ENCODE results near the gene CCDC174. TPM values are rescaled to one million over a fixed set of nuclear protein-coding genes. Genes with fewer than 3 reads are reported as not detected.

CCDC174 gene
- total RNA-seq, 2 donors from 2014 or later: 18.7 to 20.1 TPM

DNA sequence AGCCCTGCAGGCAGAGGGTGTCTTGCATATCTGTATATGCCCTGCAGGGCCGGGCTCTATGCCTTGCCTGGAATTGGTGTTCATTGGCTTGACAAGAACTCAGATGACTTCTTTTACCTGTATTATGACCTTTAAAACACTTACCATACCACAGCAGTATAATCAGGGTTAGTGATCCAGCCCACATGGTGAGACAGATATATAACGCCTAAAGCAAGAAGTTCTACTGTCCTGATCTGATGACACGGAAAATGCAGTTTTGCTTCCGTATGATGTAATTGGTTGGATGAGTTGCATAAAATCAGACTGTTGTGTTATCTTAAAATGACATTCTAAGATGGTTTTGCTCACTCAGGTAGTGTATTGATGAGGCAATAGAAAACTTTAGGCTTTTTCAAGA lies 9.4 kb downstream of the CCDC174 start:
- no peak for TF ChIP-seq CTCF (conservative IDR thresholded peaks at IDR 0.05)
- DNase-seq: no peak
- 94 to 100% methylated on average over 4 of the region's 4 CpGs for WGBS, 2 experiments (ENCODE audit: insufficient coverage in 1 of 2, insufficient read length in 1 of 2)
- Mint-ChIP-seq H3K9me3 (no peaks in the 10 kb centered on the region), H3K4me3 (no peak overlapping the region), H3K36me3 (ENCODE audit: low read depth) (peaks cover 78% of the 10 kb centered on the region), H3K27ac (no peak overlapping the region), H3K27me3 (ENCODE audit: insufficient read depth) (no peaks in the 10 kb centered on the region), H3K4me1 (peaks cover 26% of the 10 kb centered on the region)
- Histone ChIP-seq H3K4me3 (ENCODE audit: low read length) (no peak overlapping the region), H3K36me3 (ENCODE audit: control insufficient read depth, insufficient read depth, low read length) (peaks cover 88% of the 10 kb centered on the region), H3K9me3 (ENCODE audit: control insufficient read depth, low read length) (no peaks in the 10 kb centered on the region), H3K27ac (ENCODE audit: low read depth, low read length) (no peak overlapping the region), H3K27me3 (ENCODE audit: control insufficient read depth, insufficient read depth, low read length, poor library complexity, severe bottlenecking) (no peaks in the 10 kb centered on the region), H3K9ac (ENCODE audit: extremely low read depth, low read length, poor library complexity, severe bottlenecking) (no peak overlapping the region), H3K4me1 (ENCODE audit: control insufficient read depth, insufficient read depth, low read length) (peaks cover 12% of the 10 kb centered on the region)

- no peak for TF ChIP-seq CTCF (conservative IDR thresholded peaks at IDR 0.05)
Measured at GRCh38 chr3:14663396-14664135, 12.0 kb downstream of the CCDC174 start.

DNA sequence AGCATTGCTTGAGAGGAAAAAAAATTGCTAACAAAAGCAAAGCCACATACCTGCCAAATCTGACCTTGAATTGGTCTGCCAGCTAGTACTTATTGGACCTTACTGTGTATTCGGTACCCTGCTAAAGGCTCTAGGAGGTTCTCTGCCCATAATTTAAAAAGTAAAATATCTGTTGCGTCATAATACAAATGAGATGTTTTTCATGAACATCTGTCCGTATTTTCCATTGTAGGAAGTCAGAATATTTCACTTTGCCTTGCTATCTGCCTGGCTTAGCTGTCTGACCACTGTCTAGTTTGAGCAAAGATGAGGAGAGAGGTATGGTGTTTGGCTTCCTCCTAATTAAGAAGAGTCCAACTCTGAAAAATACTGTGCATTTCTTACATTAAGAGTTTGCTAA lies 12.6 kb downstream of the CCDC174 start:
- no peak overlapping the region for H3K27ac ChIP-seq (ENCODE audit: low read depth, low read length)
- Mint-ChIP-seq H3K36me3 (ENCODE audit: low read depth) (peaks cover 74% of the 10 kb centered on the region), H3K27ac (no peak overlapping the region), H3K27me3 (ENCODE audit: insufficient read depth) (no peaks in the 10 kb centered on the region), H3K4me1 (peaks cover 25% of the 10 kb centered on the region), H3K9me3 (no peaks in the 10 kb centered on the region), H3K4me3 (no peak overlapping the region)
- TF ChIP-seq CTCF (conservative IDR thresholded peaks at IDR 0.05): no peak
- no peaks in the 10 kb centered on the region for H3K9me3 ChIP-seq (ENCODE audit: control insufficient read depth, low read length)
- no peak for DNase-seq
- WGBS, 2 experiments (ENCODE audit: insufficient coverage in 1 of 2, insufficient read length in 1 of 2): 89 to 93% methylated on average over 3 of the region's 3 CpGs
- H3K4me1 ChIP-seq (ENCODE audit: control insufficient read depth, insufficient read depth, low read length): peaks cover 15% of the 10 kb centered on the region
- no peaks in the 10 kb centered on the region for H3K27me3 ChIP-seq (ENCODE audit: control insufficient read depth, insufficient read depth, low read length, poor library complexity, severe bottlenecking)
- H3K36me3 ChIP-seq (ENCODE audit: control insufficient read depth, insufficient read depth, low read length): peaks cover 86% of the 10 kb centered on the region
- peak overlapping the region; percentile 64 for H3K4me3 ChIP-seq (ENCODE audit: low read length)
- no peak overlapping the region for H3K9ac ChIP-seq (ENCODE audit: extremely low read depth, low read length, poor library complexity, severe bottlenecking)

More at GRCh38 chr3:14663396-14664135, 12.0 kb downstream of the CCDC174 start:
- H3K36me3 ChIP-seq (ENCODE audit: control insufficient read depth, insufficient read depth, low read length): peaks cover 86% of the 10 kb centered on the region
- no peaks in the 10 kb centered on the region for H3K27me3 ChIP-seq (ENCODE audit: control insufficient read depth, insufficient read depth, low read length, poor library complexity, severe bottlenecking)
- H3K4me1 ChIP-seq (ENCODE audit: control insufficient read depth, insufficient read depth, low read length): peaks cover 15% of the 10 kb centered on the region
- 77 to 96% methylated on average over 3 to 5 of the region's 5 CpGs for WGBS, 2 experiments (ENCODE audit: insufficient coverage in 1 of 2, insufficient read length in 1 of 2)
- peak overlapping the region; percentile 64 for H3K4me3 ChIP-seq (ENCODE audit: low read length)
- no peak overlapping the region for H3K27ac ChIP-seq (ENCODE audit: low read depth, low read length)
- H3K27ac Mint-ChIP-seq: peak overlapping the region; percentile 69
- H3K36me3 Mint-ChIP-seq (ENCODE audit: low read depth): peaks cover 75% of the 10 kb centered on the region
- peaks cover 25% of the 10 kb centered on the region for H3K4me1 Mint-ChIP-seq
- H3K9ac ChIP-seq (ENCODE audit: extremely low read depth, low read length, poor library complexity, severe bottlenecking): no peak overlapping the region
- no peaks in the 10 kb centered on the region for H3K27me3 Mint-ChIP-seq (ENCODE audit: insufficient read depth)
- DNase-seq: peak; percentile 57
- H3K9me3 Mint-ChIP-seq: no peaks in the 10 kb centered on the region
- H3K9me3 ChIP-seq (ENCODE audit: control insufficient read depth, low read length): no peaks in the 10 kb centered on the region
- H3K4me3 Mint-ChIP-seq: peak overlapping the region; percentile 4

All from endodermal cell (in vitro differentiated cells).